ENCODE measurements around the gene NIF3L1. TPM values are rescaled to one million over a fixed set of nuclear protein-coding genes. Genes with fewer than 3 reads are reported as not detected.

NIF3L1 gene
- total RNA-seq, 1 donor from 2014 or later, result 79.8 TPM

DNA sequence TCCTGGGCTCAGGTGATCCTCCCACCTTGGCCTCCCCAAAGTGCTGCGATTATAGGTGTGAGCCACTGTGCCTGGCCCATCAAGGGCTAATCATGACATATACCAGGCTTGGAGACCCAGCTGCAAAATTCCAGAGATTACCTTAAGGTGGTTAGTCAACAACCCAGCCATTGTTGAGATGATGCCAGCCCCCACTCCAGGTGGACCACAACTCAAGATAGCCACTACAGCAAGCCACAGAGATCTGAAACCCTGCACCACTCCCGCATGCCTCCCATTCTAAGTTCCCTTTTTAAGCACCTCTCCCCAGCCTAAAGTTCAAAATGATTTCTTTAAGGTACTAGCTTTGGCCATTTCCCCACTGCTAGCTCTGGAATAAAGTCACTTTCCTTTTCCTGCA, 20.2 kb upstream of the NIF3L1 start:
- H3K9me3 Mint-ChIP-seq, result peaks cover under 1% of the 10 kb centered on the region
- TF ChIP-seq EZH2 (IDR thresholded peaks at IDR 0.05) (no peak), EZH2phosphoT487 (IDR thresholded peaks at IDR 0.05) (no peak), CTCF (IDR thresholded peaks at IDR 0.05) (no peak)
- peaks cover 14% of the 10 kb centered on the region for H3F3A ChIP-seq (ENCODE audit: low read depth)
- no peak overlapping the region for H3K4me3 Mint-ChIP-seq
- no peak overlapping the region for H2AFZ ChIP-seq (replicated peaks)
- no peak overlapping the region for H3K4me2 ChIP-seq
- H4K20me1 ChIP-seq (ENCODE audit: low read depth), result no peaks in the 10 kb centered on the region
- H3K27me3 ChIP-seq, result no peaks in the 10 kb centered on the region
- H3K27ac ChIP-seq, result no peak overlapping the region
- H3K36me3 ChIP-seq, result peaks cover 7% of the 10 kb centered on the region
- no peak overlapping the region for H3K27ac Mint-ChIP-seq
- DNase-seq (ENCODE audit: low spot score), result no peak
- no peak overlapping the region for H3K9ac ChIP-seq
- H3K36me3 Mint-ChIP-seq, result peaks cover 5% of the 10 kb centered on the region
- H3K27me3 Mint-ChIP-seq (ENCODE audit: insufficient read depth, low read depth), result no peaks in the 10 kb centered on the region
- peaks cover 5% of the 10 kb centered on the region for H3K79me2 ChIP-seq (ENCODE audit: low read depth)
- no peaks in the 10 kb centered on the region for H3K4me1 Mint-ChIP-seq
- no peak overlapping the region for H3K4me3 ChIP-seq
- H3K9me3 ChIP-seq (ENCODE audit: low read depth), result no peaks in the 10 kb centered on the region
- no peaks in the 10 kb centered on the region for H3K4me1 ChIP-seq

DNA sequence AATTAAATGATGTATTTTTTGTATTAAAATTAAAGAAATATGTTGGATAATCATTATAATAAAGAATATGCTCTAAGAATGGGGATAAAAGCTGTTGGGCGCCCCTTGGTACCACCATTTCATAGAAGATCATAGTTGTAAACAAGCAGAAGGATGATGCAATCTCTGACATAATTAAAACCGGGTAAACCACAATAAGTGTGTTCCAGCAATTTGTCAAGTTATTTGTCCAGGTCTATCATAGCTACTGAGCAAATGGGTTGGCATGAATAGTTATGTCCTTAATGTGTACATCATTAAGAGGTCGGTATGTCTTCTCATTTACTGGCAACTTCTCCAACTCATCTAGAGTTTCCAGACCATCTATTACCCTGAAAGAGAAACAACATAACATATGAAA, 18.0 kb upstream of the NIF3L1 start:
- no peak for DNase-seq (ENCODE audit: low spot score)
- H3K36me3 ChIP-seq, result peaks cover 7% of the 10 kb centered on the region
- Mint-ChIP-seq H3K27ac (no peak overlapping the region), H3K4me1 (no peaks in the 10 kb centered on the region), H3K9me3 (no peaks in the 10 kb centered on the region), H3K36me3 (peaks cover 12% of the 10 kb centered on the region), H3K27me3 (ENCODE audit: insufficient read depth, low read depth) (no peaks in the 10 kb centered on the region), H3K4me3 (no peak overlapping the region)
- H3F3A ChIP-seq (ENCODE audit: low read depth), result no peaks in the 10 kb centered on the region
- no peak overlapping the region for H3K9ac ChIP-seq
- no peak overlapping the region for H3K4me3 ChIP-seq
- no peak overlapping the region for H2AFZ ChIP-seq (replicated peaks)
- H4K20me1 ChIP-seq (ENCODE audit: low read depth), result no peaks in the 10 kb centered on the region
- TF ChIP-seq CTCF (IDR thresholded peaks at IDR 0.05) (no peak), EZH2phosphoT487 (IDR thresholded peaks at IDR 0.05) (no peak), EZH2 (IDR thresholded peaks at IDR 0.05) (no peak)
- no peaks in the 10 kb centered on the region for H3K4me1 ChIP-seq
- no peaks in the 10 kb centered on the region for H3K79me2 ChIP-seq (ENCODE audit: low read depth)
- H3K27ac ChIP-seq, result no peak overlapping the region
- no peak overlapping the region for H3K4me2 ChIP-seq
- H3K27me3 ChIP-seq, result no peaks in the 10 kb centered on the region
- no peaks in the 10 kb centered on the region for H3K9me3 ChIP-seq (ENCODE audit: low read depth)

GRCh38 chr2:200873560-200873959, 15.6 kb upstream of the NIF3L1 start:
- no peaks in the 10 kb centered on the region for H3K27me3 ChIP-seq
- no peaks in the 10 kb centered on the region for H3K27me3 Mint-ChIP-seq (ENCODE audit: insufficient read depth, low read depth)
- TF ChIP-seq CTCF (IDR thresholded peaks at IDR 0.05) (no peak), EZH2phosphoT487 (IDR thresholded peaks at IDR 0.05) (no peak), EZH2 (IDR thresholded peaks at IDR 0.05) (no peak)
- no peaks in the 10 kb centered on the region for H3K79me2 ChIP-seq (ENCODE audit: low read depth)
- H3K27ac Mint-ChIP-seq, result no peak overlapping the region
- H3K4me1 ChIP-seq, result no peaks in the 10 kb centered on the region
- no peaks in the 10 kb centered on the region for H3F3A ChIP-seq (ENCODE audit: low read depth)
- no peaks in the 10 kb centered on the region for H3K4me1 Mint-ChIP-seq
- H3K9ac ChIP-seq, result no peak overlapping the region
- no peaks in the 10 kb centered on the region for H3K9me3 Mint-ChIP-seq
- no peak overlapping the region for H3K4me3 Mint-ChIP-seq
- no peak for DNase-seq (ENCODE audit: low spot score)
- H3K36me3 Mint-ChIP-seq, result peaks cover 16% of the 10 kb centered on the region
- H2AFZ ChIP-seq (replicated peaks), result no peak overlapping the region
- H3K36me3 ChIP-seq, result peaks cover 7% of the 10 kb centered on the region
- no peak overlapping the region for H3K27ac ChIP-seq
- no peak overlapping the region for H3K4me3 ChIP-seq
- H3K9me3 ChIP-seq (ENCODE audit: low read depth), result no peaks in the 10 kb centered on the region
- H4K20me1 ChIP-seq (ENCODE audit: low read depth), result no peaks in the 10 kb centered on the region
- H3K4me2 ChIP-seq, result no peak overlapping the region
